GM21528 (cell line): ENCODE results near the gene PAPOLA.

Source experiments
- ATAC-seq: cut with Tn5 transposase; IDR thresholded peaks from one replicate; pipeline ENCODE4 v1.9.1; 2021; ENCODE audit warnings: mild to moderate bottlenecking, moderate library complexity; ENCODE audit not compliant: unreplicated experiment, low FRiP score

PAPOLA gene

GRCh38 chr14:96614481-96614881, 112.3 kb downstream of the PAPOLA start:
- no peak for ATAC-seq

- ATAC-seq = no peak
Observed at GRCh38 chr14:96616161-96616721, 114.1 kb downstream of the PAPOLA start.
